ENCODE results near the gene GCKR. TPM values are rescaled to one million over a fixed set of nuclear protein-coding genes. Genes with fewer than 3 reads are reported as not detected.

Gene GCKR
- total and polyA plus RNA-seq, 2 of the 13 experiments (the other 11 are each of a cell fraction or from before 2014, with no cell fraction given), result 15.2 to 48.3 TPM

DNA sequence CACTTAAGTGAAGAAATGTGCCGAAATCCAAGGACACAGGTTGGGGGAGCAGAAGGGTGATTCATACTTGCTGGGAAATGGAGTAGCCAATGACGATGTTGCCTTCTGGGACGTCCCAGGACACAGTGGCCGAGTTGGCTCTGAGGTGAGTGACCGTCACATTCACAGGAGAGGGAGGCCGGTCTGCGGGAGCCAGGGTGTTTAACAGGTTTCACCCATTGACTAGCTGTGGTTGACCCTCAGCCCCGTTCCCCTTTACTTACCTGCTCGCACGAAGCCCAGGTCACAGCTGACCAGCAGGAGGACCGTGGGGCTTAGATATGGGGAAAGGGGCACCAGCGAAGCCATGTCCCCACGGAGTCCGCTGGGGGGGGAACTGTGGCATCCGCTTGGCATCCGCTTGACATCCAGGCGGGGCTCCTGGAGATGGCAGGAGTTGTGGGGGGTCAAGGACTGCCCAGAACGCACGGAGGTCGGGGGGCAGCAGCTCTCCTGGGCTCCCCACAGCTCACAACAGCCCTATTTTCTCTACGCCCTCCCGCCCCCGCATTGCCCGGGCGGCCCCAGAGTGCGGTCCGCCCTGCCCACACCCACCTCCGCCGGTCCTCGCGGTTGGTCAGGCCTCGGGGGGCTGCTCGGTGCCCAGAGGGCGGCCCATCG, 2.2 kb upstream of the GCKR start (continued):
- TF ChIP-seq, protein P1, sequence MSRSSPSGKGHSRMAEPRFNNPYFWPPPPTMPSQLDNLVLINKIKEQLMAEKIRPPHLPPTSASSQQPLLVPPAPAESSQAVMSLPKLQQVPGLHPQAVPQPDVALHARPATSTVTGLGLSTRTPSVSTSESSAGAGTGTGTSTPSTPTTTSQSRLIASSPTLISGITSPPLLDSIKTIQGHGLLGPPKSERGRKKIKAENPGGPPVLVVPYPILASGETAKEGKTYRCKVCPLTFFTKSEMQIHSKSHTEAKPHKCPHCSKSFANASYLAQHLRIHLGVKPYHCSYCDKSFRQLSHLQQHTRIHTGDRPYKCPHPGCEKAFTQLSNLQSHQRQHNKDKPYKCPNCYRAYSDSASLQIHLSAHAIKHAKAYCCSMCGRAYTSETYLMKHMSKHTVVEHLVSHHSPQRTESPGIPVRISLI (CRISPR knock-in tag; IDR thresholded peaks at IDR 0.05; ENCODE audit: borderline replicate concordance), result no peak
- TF ChIP-seq MED8 (CRISPR knock-in tag; IDR thresholded peaks at IDR 0.05; ENCODE audit: insufficient replicate concordance) (peak; percentile 31), IRX3 (CRISPR knock-in tag; IDR thresholded peaks at IDR 0.05; ENCODE audit: borderline replicate concordance, low read depth) (no peak), SYNCRIP (IDR thresholded peaks at IDR 0.05; ENCODE audit: insufficient read depth, low read depth, low read length) (no peak), KLF16 (CRISPR knock-in tag; IDR thresholded peaks at IDR 0.05) (peak in 1 of 2 experiments; percentile 27; a peak in 2 of 4 replicates), SNRNP70 (IDR thresholded peaks at IDR 0.05; ENCODE audit: low read depth, low read length) (no peak), ZNF674 (CRISPR knock-in tag; IDR thresholded peaks at IDR 0.05; ENCODE audit: low read depth) (0 out of 2 replicates have a peak, but pooled peaks have one; percentile 83), SAP130 (CRISPR knock-in tag; IDR thresholded peaks at IDR 0.05; ENCODE audit: low read depth) (0 out of 2 replicates have a peak, but pooled peaks have one; percentile 36), ZNF34 (CRISPR knock-in tag; IDR thresholded peaks at IDR 0.05; ENCODE audit: borderline replicate concordance) (0 out of 2 replicates have a peak, but pooled peaks have one; percentile 49), MTA1 (CRISPR knock-in tag; IDR thresholded peaks at IDR 0.05; ENCODE audit: borderline replicate concordance) (peak; percentile 53; the same call in 1 of the 2 replicates), SMAD1 (CRISPR knock-in tag; IDR thresholded peaks at IDR 0.05; ENCODE audit: borderline replicate concordance, low read depth) (no peak), PPARG (CRISPR knock-in tag; conservative IDR thresholded peaks at IDR 0.05) (no peak), HNRNPLL (IDR thresholded peaks at IDR 0.05; ENCODE audit: low read depth, low read length, poor library complexity, severe bottlenecking) (peak; percentile 32), CAMTA2 (CRISPR knock-in tag; IDR thresholded peaks at IDR 0.05; ENCODE audit: borderline replicate concordance) (peak; percentile 56; the same call in 1 of the 2 replicates), RAD21 (CRISPR knock-in tag; IDR thresholded peaks at IDR 0.05) (0 out of 2 replicates have a peak, but pooled peaks have one; percentile 23), ZNF772 (CRISPR knock-in tag; IDR thresholded peaks at IDR 0.05) (peak; percentile 64)
- TF ChIP-seq, protein P2, sequence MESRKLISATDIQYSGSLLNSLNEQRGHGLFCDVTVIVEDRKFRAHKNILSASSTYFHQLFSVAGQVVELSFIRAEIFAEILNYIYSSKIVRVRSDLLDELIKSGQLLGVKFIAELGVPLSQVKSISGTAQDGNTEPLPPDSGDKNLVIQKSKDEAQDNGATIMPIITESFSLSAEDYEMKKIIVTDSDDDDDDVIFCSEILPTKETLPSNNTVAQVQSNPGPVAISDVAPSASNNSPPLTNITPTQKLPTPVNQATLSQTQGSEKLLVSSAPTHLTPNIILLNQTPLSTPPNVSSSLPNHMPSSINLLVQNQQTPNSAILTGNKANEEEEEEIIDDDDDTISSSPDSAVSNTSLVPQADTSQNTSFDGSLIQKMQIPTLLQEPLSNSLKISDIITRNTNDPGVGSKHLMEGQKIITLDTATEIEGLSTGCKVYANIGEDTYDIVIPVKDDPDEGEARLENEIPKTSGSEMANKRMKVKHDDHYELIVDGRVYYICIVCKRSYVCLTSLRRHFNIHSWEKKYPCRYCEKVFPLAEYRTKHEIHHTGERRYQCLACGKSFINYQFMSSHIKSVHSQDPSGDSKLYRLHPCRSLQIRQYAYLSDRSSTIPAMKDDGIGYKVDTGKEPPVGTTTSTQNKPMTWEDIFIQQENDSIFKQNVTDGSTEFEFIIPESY (CRISPR knock-in tag; IDR thresholded peaks at IDR 0.05), result peak; percentile 39; the same call in 1 of the 2 replicates
- TF ChIP-seq, protein P3, sequence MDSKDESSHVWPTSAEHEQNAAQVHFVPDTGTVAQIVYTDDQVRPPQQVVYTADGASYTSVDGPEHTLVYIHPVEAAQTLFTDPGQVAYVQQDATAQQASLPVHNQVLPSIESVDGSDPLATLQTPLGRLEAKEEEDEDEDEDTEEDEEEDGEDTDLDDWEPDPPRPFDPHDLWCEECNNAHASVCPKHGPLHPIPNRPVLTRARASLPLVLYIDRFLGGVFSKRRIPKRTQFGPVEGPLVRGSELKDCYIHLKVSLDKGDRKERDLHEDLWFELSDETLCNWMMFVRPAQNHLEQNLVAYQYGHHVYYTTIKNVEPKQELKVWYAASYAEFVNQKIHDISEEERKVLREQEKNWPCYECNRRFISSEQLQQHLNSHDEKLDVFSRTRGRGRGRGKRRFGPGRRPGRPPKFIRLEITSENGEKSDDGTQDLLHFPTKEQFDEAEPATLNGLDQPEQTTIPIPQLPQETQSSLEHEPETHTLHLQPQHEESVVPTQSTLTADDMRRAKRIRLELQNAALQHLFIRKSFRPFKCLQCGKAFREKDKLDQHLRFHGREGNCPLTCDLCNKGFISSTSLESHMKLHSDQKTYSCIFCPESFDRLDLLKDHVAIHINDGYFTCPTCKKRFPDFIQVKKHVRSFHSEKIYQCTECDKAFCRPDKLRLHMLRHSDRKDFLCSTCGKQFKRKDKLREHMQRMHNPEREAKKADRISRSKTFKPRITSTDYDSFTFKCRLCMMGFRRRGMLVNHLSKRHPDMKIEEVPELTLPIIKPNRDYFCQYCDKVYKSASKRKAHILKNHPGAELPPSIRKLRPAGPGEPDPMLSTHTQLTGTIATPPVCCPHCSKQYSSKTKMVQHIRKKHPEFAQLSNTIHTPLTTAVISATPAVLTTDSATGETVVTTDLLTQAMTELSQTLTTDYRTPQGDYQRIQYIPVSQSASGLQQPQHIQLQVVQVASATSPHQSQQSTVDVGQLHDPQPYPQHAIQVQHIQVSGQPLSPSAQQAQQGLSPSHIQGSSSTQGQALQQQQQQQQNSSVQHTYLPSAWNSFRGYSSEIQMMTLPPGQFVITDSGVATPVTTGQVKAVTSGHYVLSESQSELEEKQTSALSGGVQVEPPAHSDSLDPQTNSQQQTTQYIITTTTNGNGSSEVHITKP (CRISPR knock-in tag; IDR thresholded peaks at IDR 0.05; ENCODE audit: low read depth), result peak; percentile 68; the same call in 1 of the 2 replicates
- TF ChIP-seq, protein P4, sequence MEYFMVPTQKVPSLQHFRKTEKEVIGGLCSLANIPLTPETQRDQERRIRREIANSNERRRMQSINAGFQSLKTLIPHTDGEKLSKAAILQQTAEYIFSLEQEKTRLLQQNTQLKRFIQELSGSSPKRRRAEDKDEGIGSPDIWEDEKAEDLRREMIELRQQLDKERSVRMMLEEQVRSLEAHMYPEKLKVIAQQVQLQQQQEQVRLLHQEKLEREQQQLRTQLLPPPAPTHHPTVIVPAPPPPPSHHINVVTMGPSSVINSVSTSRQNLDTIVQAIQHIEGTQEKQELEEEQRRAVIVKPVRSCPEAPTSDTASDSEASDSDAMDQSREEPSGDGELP (IDR thresholded peaks at IDR 0.05; ENCODE audit: borderline replicate concordance, low read depth), result peak; percentile 50; the same call in 1 of the 2 replicates
- TF ChIP-seq, protein P5, sequence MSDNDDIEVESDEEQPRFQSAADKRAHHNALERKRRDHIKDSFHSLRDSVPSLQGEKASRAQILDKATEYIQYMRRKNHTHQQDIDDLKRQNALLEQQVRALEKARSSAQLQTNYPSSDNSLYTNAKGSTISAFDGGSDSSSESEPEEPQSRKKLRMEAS (IDR thresholded peaks at IDR 0.05), result peak; percentile 26; the same call in 1 of the 2 replicates

Measured in HepG2 (cell line).